MM.1S (cell line): ENCODE data around the gene RBBP9.

Source experiments
- CTCF ChIP-seq: fragments of 300-600 bp; sonication (generic); IDR thresholded peaks from 2 replicates; pipeline ENCODE4 v1.5.1; 2016; ENCODE audit warnings: antibody characterized with exemption, low read length, mixed read lengths
- EZH2 ChIP-seq: fragments of 300-600 bp; sonication (generic); optimal IDR thresholded peaks from 2 replicates; pipeline ENCODE3; 2017; ENCODE audit warnings: low read depth, mild to moderate bottlenecking, antibody characterized with exemption, low read length, mixed read lengths

DNA sequence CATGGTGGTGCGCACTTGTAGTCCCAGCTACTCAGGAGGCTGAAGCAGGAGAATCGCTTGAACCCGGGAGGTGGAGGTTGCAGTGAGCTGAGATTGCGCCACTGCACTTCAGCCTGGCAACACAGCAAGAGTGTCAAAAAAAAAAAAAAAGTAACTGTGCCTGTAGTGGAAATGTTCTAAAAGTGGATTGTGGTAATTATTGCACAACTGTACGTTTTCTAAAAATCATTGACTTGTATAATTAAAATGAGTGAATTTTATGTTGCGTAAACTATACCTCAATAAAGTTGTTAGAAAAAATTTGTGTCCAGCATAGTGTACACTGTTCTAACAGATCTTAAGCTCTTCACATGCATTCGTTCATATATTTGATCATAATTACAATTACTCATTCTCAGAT is 16.2 kb upstream of the RBBP9 start:
- TF ChIP-seq CTCF (no peak), EZH2 (no peak)
